BE2C (cell line): ENCODE results near the gene RFX2.

ENCODE experiments used
- DNase-seq: peaks from one replicate; pipeline ENCODE4 v3.0.0-alpha.2; 2020
- H3K27me3 ChIP-seq: fragments of 250-450 bp; sonication (Bioruptor Pico); 2 replicates; pipeline ENCODE4 v1.5.1; 2020; ENCODE audit warnings: mild to moderate bottlenecking
- H3K36me3 ChIP-seq: fragments of 250-450 bp; sonication (Bioruptor Pico); 2 replicates; pipeline ENCODE4 v1.5.1; 2020; ENCODE audit warnings: mild to moderate bottlenecking
- H3K4me1 ChIP-seq: fragments of 250-450 bp; sonication (Bioruptor Pico); 2 replicates; pipeline ENCODE4 v1.5.1; 2020
- H3K4me3 ChIP-seq: 2 replicates; pipeline ENCODE4 v1.5.1; 2011; ENCODE audit warnings: low read depth, low read length
- H3K9me3 ChIP-seq: fragments of 250-450 bp; sonication (Bioruptor Pico); 2 replicates; pipeline ENCODE4 v1.5.1; 2020
- TF ChIP-seq, protein P1 (sequence below): IDR thresholded peaks from 2 replicates; pipeline ENCODE4 v1.5.1; 2012; ENCODE audit warnings: mild to moderate bottlenecking, low read depth, low read length

The RFX2 gene

DNA sequence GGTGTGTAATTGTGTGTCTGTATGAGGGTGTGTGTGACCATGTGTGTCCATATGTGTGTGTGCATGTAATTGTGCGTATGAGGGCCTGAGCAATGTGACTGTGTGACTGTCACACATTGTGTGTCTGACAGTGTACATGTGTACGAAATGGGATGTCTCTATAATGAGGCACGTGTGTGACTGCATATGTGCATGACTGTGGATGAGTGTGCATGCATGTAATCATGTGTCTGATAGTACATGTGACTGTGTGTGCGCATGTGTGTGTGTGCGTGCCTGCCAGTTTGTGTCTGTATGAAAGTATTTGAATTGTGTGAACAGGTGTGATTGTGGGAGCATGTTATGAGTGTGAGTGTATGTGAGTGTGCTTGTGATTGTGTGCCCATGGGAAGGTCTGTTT, 22.9 kb upstream of the RFX2 start:
- 0 out of 2 replicates have a peak, but pooled peaks cover 3% of the 10 kb centered on the region for H3K9me3 ChIP-seq
- TF ChIP-seq, protein P1, sequence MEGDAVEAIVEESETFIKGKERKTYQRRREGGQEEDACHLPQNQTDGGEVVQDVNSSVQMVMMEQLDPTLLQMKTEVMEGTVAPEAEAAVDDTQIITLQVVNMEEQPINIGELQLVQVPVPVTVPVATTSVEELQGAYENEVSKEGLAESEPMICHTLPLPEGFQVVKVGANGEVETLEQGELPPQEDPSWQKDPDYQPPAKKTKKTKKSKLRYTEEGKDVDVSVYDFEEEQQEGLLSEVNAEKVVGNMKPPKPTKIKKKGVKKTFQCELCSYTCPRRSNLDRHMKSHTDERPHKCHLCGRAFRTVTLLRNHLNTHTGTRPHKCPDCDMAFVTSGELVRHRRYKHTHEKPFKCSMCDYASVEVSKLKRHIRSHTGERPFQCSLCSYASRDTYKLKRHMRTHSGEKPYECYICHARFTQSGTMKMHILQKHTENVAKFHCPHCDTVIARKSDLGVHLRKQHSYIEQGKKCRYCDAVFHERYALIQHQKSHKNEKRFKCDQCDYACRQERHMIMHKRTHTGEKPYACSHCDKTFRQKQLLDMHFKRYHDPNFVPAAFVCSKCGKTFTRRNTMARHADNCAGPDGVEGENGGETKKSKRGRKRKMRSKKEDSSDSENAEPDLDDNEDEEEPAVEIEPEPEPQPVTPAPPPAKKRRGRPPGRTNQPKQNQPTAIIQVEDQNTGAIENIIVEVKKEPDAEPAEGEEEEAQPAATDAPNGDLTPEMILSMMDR = no peak
- H3K4me3 ChIP-seq = no peak overlapping the region
- no peaks in the 10 kb centered on the region for H3K4me1 ChIP-seq
- no peak for DNase-seq
- no peaks in the 10 kb centered on the region for H3K36me3 ChIP-seq
- no peaks in the 10 kb centered on the region for H3K27me3 ChIP-seq

DNA sequence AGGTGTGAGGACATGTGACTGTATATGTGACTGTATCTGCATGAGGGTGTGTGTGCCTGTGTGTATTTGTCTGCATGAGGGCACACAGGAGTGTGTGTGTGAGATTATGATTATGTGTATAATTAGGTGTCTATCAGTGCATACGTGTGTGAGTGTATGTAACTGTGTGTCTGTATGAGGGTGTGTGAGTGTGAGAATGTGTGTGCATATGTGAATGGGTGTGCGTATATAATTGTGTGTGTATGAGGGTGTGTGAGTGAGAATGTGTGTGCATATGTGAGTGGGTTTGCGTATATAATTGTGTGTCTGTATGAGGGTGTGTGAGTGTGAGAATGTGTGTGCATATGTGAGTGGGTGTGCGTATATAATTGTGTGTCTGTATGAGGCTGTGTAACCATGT, 22.2 kb upstream of the RFX2 start:
- DNase-seq = no peak
- Histone ChIP-seq H3K4me1 (no peaks in the 10 kb centered on the region), H3K4me3 (no peak overlapping the region), H3K9me3 (0 out of 2 replicates have a peak, but pooled peaks cover 3% of the 10 kb centered on the region), H3K36me3 (no peaks in the 10 kb centered on the region), H3K27me3 (no peaks in the 10 kb centered on the region)
- TF ChIP-seq, protein P1 = no peak

DNA sequence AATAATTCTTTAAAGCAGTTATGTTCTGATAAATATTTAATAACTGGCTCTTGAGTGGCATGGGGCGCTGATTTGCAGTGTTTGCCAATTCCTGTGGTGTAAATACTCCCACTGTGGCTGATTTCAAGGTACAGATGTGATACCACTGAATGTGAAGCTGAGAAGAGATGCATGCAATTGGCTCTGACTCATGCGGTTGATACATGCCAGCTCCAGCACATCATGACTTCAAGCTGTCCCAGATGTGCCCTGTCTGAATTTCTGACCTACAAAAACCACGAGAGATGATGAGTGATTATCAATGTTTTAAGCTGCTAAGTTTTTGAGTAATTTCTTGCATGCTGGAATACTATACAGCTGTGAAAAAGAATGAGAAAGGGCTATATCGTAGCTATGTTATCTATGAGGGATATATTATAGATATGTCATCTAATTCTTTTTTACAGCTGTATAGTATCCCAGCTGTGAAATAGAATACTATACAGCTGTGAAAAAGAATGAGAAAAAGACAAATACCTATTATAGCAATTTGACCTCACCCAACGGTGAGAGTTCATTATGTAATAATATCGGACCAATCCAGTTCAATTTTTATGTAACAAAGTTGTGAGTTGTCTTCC, 17.5 kb upstream of the RFX2 start:
- DNase-seq = no peak
- Histone ChIP-seq H3K4me1 (no peaks in the 10 kb centered on the region), H3K9me3 (no peaks in the 10 kb centered on the region), H3K36me3 (no peaks in the 10 kb centered on the region), H3K4me3 (no peak overlapping the region), H3K27me3 (no peaks in the 10 kb centered on the region)
- TF ChIP-seq, protein P1 = no peak

DNA sequence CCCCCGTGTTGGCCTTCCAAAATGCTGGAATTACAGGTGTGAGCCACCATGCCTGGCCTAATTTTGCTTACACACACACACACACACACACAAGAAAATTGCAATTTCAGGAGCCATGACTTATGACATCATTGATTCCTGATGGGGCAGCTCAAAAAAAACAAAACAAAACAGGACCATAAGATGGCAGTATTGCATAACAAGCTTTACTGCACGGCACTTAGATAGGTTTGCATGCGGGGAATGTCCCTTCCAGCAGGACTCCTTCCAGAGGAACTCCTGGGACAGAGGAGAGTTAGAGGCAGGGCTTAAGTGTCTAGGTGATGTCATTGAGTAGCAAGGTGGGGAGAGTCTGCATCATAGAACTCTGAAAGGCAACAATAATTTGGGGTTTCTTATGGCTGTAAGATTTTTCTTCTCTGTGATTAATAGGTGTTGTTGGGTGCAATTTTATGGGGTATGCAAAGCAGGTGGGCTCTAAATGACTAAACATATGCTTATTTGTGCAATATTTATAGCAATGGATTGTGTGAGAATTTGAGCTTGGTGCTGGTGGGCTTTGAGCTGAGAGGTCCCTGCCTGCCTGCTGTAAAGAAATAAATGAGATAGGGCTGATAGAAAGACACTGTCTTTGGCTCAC, 16.2 kb upstream of the RFX2 start:
- no peaks in the 10 kb centered on the region for H3K9me3 ChIP-seq
- peak; percentile 43 for DNase-seq
- no peaks in the 10 kb centered on the region for H3K4me1 ChIP-seq
- TF ChIP-seq, protein P1 = peak; percentile 75
- no peak overlapping the region for H3K4me3 ChIP-seq
- no peaks in the 10 kb centered on the region for H3K36me3 ChIP-seq
- H3K27me3 ChIP-seq = no peaks in the 10 kb centered on the region

DNA sequence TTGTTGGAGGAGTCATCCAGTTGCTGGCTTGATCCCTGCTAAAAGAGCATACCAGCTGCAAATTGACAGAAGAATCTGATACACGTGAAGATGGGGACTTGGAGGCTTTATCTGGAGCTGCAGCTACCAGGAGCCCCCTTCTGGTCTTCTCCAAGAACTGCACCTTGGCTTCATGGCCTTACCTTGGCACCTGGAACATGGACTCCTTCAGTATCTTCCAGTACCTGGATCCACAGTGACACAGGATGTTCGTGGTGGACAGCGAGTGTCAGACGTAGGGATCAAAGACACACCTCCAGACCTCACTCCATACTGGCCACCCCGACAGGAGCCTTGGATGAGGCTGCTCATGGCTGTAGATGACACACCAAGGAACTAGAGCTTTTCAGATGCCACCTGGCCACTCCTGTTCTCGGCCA, 15.3 kb upstream of the RFX2 start:
- no peaks in the 10 kb centered on the region for H3K4me1 ChIP-seq
- no peaks in the 10 kb centered on the region for H3K36me3 ChIP-seq
- no peaks in the 10 kb centered on the region for H3K27me3 ChIP-seq
- H3K4me3 ChIP-seq = no peak overlapping the region
- TF ChIP-seq, protein P1 = peak; percentile 99
- no peaks in the 10 kb centered on the region for H3K9me3 ChIP-seq
- DNase-seq = peak; percentile 64

DNA sequence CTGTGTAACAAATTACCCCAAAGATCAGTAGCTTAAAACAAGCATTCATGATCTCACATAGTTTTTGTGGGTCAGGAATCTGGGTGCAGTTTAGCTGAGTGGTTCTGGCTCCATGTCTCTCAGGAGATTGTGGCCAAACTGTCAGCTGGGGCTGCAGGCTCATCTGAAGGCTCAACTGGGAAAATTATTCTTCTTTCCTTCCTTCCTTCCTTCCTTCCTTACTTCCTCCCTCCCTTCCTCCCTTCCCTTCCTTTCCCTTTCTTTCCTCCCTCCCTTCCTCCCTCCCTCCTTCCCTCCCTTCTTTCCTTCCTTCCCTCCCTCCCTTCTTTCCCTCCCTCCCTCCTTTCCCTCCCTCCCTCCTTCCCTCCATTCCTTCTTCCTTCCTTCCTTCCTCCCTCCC, 8.7 kb upstream of the RFX2 start:
- Histone ChIP-seq H3K9me3 (peaks cover 3% of the 10 kb centered on the region; the same call in 1 of the 2 replicates), H3K27me3 (no peaks in the 10 kb centered on the region), H3K4me1 (no peaks in the 10 kb centered on the region), H3K36me3 (no peaks in the 10 kb centered on the region), H3K4me3 (no peak overlapping the region)
- DNase-seq = no peak
- TF ChIP-seq, protein P1 = no peak
